Adrenal gland (tissue), 12 donors: ENCODE measurements around the gene EHD1. TPM values are rescaled to one million over a fixed set of nuclear protein-coding genes. Genes with fewer than 3 reads are reported as not detected.

Source experiments
- DNase-seq, 7 donors: peaks; one replicate each; pipeline ENCODE4 v3.0.0-alpha.2; 2019 to 2020
- H3K27ac ChIP-seq, 5 donors: fragments of 200-600 bp; sonication (generic) in 4 of 5; 1 replicate in 3 of 5; 2 replicates in 2 of 5; pipeline versions ENCODE4 v1.5.1 to v1.8.0; 2016 to 2020; ENCODE audit warnings: mild to moderate bottlenecking in 1 of 5
- H3K27me3 ChIP-seq: fragments of 200-600 bp; 2 replicates; pipeline ENCODE4 v1.8.0; 2021
- H3K36me3 ChIP-seq, 2 donors: fragments of 200-600 bp; replicated peaks in 1 of 2; 1 replicate in 1 of 2; 2 replicates in 1 of 2; pipeline versions ENCODE4 v1.5.1 to v1.8.0; 2018 to 2022
- H3K4me1 ChIP-seq, 2 donors: fragments of 200-600 bp; replicated peaks in 1 of 2; 1 replicate in 1 of 2; 2 replicates in 1 of 2; pipeline versions ENCODE4 v1.5.1 to v1.8.0; 2018 to 2021
- H3K4me3 ChIP-seq, 4 donors: fragments of 200-600 bp; sonication (generic) in 3 of 4; one replicate each; pipeline ENCODE4 v1.5.1; 2016 to 2018
- H3K9me3 ChIP-seq, 3 donors: fragments of 200-600 bp; sonication (generic) in 1 of 3; replicated peaks in 1 of 3; 1 replicate in 2 of 3; 2 replicates in 1 of 3; pipeline versions ENCODE4 v1.5.1 to v1.8.0; 2016 to 2021
- CTCF ChIP-seq, 6 experiments: fragments of 450-650 bp in 4 of 6; fragments of 200-600 bp in 2 of 6; sonication (generic) in 1 of 6; IDR thresholded peaks; 1 replicate in 5 of 6; 2 replicates in 1 of 6; pipeline versions ENCODE4 v1.5.1 to v1.8.0; 2016 to 2021; ENCODE audit warnings: antibody characterized with exemption in 6 of 6, mild to moderate bottlenecking in 2 of 6, moderate library complexity in 1 of 6
- POLR2A ChIP-seq, 2 donors: fragments of 450-650 bp; IDR thresholded peaks; one replicate each; pipeline ENCODE4 v1.6.1; 2017; ENCODE audit warnings: antibody characterized with exemption in 2 of 2, mild to moderate bottlenecking in 2 of 2, moderate library complexity in 1 of 2
- WGBS, 4 donors: extraction: QIAGEN DNeasy Blood & Tissue Kit in 2 of 4; methylation state at CpG; one replicate each; pipeline versions ENCODE4 v1.1.5 to v1.1.7; 2013 to 2017; 5-methylcytosine and 5-hydroxymethylcytosine counted together
- intact Hi-C, 2 donors: fragments of 100-400 bp; cut with DNase I; formaldehyde crosslinking; loops; one replicate each; pipeline versions ENCODE4 v1.14.1 to v1.15.0; 2022 to 2023
- polyA plus RNA-seq, 3 donors: library from polyadenylated mRNA; stranded (reverse); fragments of 200-250 nt in 2 of 3; fragments of 350-450 nt in 1 of 3; fragmentation: Illumina TruSeq in 1 of 3; extraction: RNeasy Lipid Tissue Mini Kit (QIAGEN cat#74804) in 1 of 3; gene quantifications; one replicate each; pipeline ENCODE4 v1.2.3, GENCODE V29; 2013 to 2014
- total RNA-seq, 9 donors: library from RNA; depleted of rRNA in 4 of 9; stranded (reverse); fragments of >200 nt in 4 of 9; fragments of 120-200 nt in 1 of 9; fragmentation: NEBNext Ultra II Directional in 1 of 9; extraction: Animal tissue kit (Norgen Biotek cat#: 25700) in 1 of 9; gene quantifications; one replicate each; pipeline versions ENCODE4 v1.1.0 to v1.2.4, GENCODE V29; 2013 to 2023
- donor health status: healthy with polysubstance abuse.
- donor health status: Bipolar disorder and iron deficiency.
- donor health status: DM: yes; HTN: yes; CAD: no.
- donor health status: DM: no; HTN: no; CAD: no.
- donor health status: DM: no; HTN: no; CAD: no.
- donor health status: DM: yes; HTN: yes; CAD: no.

Gene EHD1
- total and polyA plus RNA-seq, 12 donors, result 14.3 to 107 (median 52.9) TPM

GRCh38 chr11:64924910-64925284 lies 46.5 kb upstream of the EHD1 start:
- TF ChIP-seq CTCF (IDR thresholded peaks at IDR 0.05) (peak in 1 of 6 experiments; percentile 5), POLR2A (IDR thresholded peaks at IDR 0.05) (no peak)
- peaks cover 12 to 19% of the 10 kb centered on the region in 2 donors for H3K4me1 ChIP-seq
- 0 to 2% (median 0%) methylated on average over 7 to 24 of the region's 24 CpGs; no CpG with 5 or more reads in 1 of the 4 donors for WGBS, 4 donors
- peak overlapping the region in 4 of 5 donors; percentile 82 to 92 (median 86) for H3K27ac ChIP-seq
- H3K9me3 ChIP-seq, result no peaks in the 10 kb centered on the region
- peak in 4 of 7 donors; percentile 35 to 48 (median 40) for DNase-seq
- intact Hi-C loops, result loop anchor here in 1 of 2 donors (10.0 kb wide), 1 partner anchor 100 kb away; the partner anchor contains the start of gene SNX15
- H3K36me3 ChIP-seq, result peaks cover 0 to 26% of the 10 kb centered on the region in 2 donors
- peak overlapping the region; percentile 3 to 93 (median 62) for H3K4me3 ChIP-seq
- no peaks in the 10 kb centered on the region for H3K27me3 ChIP-seq

- H3K4me1 ChIP-seq, result peaks cover 12 to 19% of the 10 kb centered on the region in 2 donors
- TF ChIP-seq CTCF (IDR thresholded peaks at IDR 0.05) (peak in 4 of 6 experiments; percentile 1 to 24 (median 5)), POLR2A (IDR thresholded peaks at IDR 0.05) (peak; percentile 76 to 89)
- peak within 1 kb of the TSS; percentile 7 to 93 (median 62) for H3K4me3 ChIP-seq
- WGBS, 4 donors, result 1 to 3% (median 1%) methylated on average over 9 to 47 of the region's 47 CpGs
- H3K36me3 ChIP-seq, result peaks cover 0 to 19% of the 10 kb centered on the region in 2 donors
- no peaks in the 10 kb centered on the region for H3K27me3 ChIP-seq
- H3K9me3 ChIP-seq, result no peaks in the 10 kb centered on the region
- peak; percentile 95 to 98 (median 97) for DNase-seq
- peak within 1 kb of the TSS; percentile 32 to 92 (median 85) for H3K27ac ChIP-seq
- intact Hi-C loops, result loop anchor here in 1 of 2 donors (10.0 kb wide), 1 partner anchor 101 kb away; the partner anchor contains the start of gene SNX15
Measured at GRCh38 chr11:64923944-64924909, 45.8 kb upstream of the EHD1 start, which contains the start of gene PPP2R5B. PPP2R5B (plus strand) TSS chr11:64924689; CDS start chr11:64925735, 1,046 bp downstream.

GRCh38 chr11:64923151-64923661 lies 44.8 kb upstream of the EHD1 start:
- WGBS, 4 donors, result 87 to 92% (median 90%) methylated on average over 4 to 11 of the region's 11 CpGs
- TF ChIP-seq POLR2A (IDR thresholded peaks at IDR 0.05) (no peak), CTCF (IDR thresholded peaks at IDR 0.05) (no peak)
- intact Hi-C loops, result loop anchor here in 1 of 2 donors (10.0 kb wide), 1 partner anchor 102 kb away; the partner anchor contains the start of gene SNX15
- no peaks in the 10 kb centered on the region for H3K27me3 ChIP-seq
- no peak for DNase-seq
- peaks cover 12 to 23% of the 10 kb centered on the region in 2 donors for H3K4me1 ChIP-seq
- no peaks in the 10 kb centered on the region for H3K9me3 ChIP-seq
- peak overlapping the region in 1 of 5 donors; percentile 92 for H3K27ac ChIP-seq
- no peak overlapping the region for H3K4me3 ChIP-seq
- H3K36me3 ChIP-seq, result peaks cover 0 to 12% of the 10 kb centered on the region in 2 donors

GRCh38 chr11:64921384-64921783 lies 43.0 kb upstream of the EHD1 start:
- H3K4me1 ChIP-seq, result peaks cover 16 to 31% of the 10 kb centered on the region in 2 donors
- intact Hi-C loops, result loop anchor here in 1 of 2 donors (10.0 kb wide), 1 partner anchor 103 kb away; the partner anchor contains the start of gene SNX15
- no peak overlapping the region for H3K4me3 ChIP-seq
- H3K36me3 ChIP-seq, result no peaks in the 10 kb centered on the region
- WGBS, 4 donors, result 62 to 79% (median 69%) methylated on average over 2 to 3 of the region's 3 CpGs
- H3K27me3 ChIP-seq, result no peaks in the 10 kb centered on the region
- H3K27ac ChIP-seq, result no peak overlapping the region
- TF ChIP-seq POLR2A (IDR thresholded peaks at IDR 0.05) (no peak), CTCF (IDR thresholded peaks at IDR 0.05) (no peak)
- H3K9me3 ChIP-seq, result no peaks in the 10 kb centered on the region
- DNase-seq, result peak in 1 of 7 donors; percentile 10
